Gastrocnemius medialis (tissue), 4 donors: ENCODE results near the gene MEX3A. TPM values are rescaled to one million over a fixed set of nuclear protein-coding genes. Genes with fewer than 3 reads are reported as not detected.

Experiments
- ATAC-seq, 2 donors: fragments of 150-250 bp; one replicate each; pipeline ENCODE4 v1.9.1; 2016
- DNase-seq, 2 donors: peaks; one replicate each; pipeline ENCODE4 v3.0.0-alpha.2; 2019
- H3K27ac ChIP-seq, 4 donors: fragments of 200-600 bp; sonication (generic); 1 replicate in 1 of 4; 2 replicates in 3 of 4; pipeline ENCODE4 v1.5.1; 2016 to 2018; ENCODE audit warnings: mild to moderate bottlenecking in 2 of 4, moderate library complexity in 1 of 4
- H3K27me3 ChIP-seq, 3 donors: fragments of 200-600 bp; sonication (generic) in 2 of 3; 1 replicate in 1 of 3; 2 replicates in 2 of 3; pipeline versions ENCODE4 v1.5.1 to v1.6.0; 2016 to 2019; ENCODE audit warnings: mild to moderate bottlenecking in 1 of 3, moderate library complexity in 1 of 3
- H3K36me3 ChIP-seq, 2 donors: fragments of 200-600 bp; sonication (generic) in 1 of 2; one replicate each; pipeline ENCODE4 v1.5.1; 2017 to 2018
- H3K4me1 ChIP-seq, 2 donors: fragments of 200-600 bp; sonication (generic) in 1 of 2; one replicate each; pipeline ENCODE4 v1.5.1; 2016 to 2017; ENCODE audit warnings: mild to moderate bottlenecking in 2 of 2
- H3K4me3 ChIP-seq, 4 donors: fragments of 200-600 bp; sonication (generic) in 3 of 4; 1 replicate in 1 of 4; 2 replicates in 3 of 4; pipeline ENCODE4 v1.5.1; 2016 to 2019; ENCODE audit warnings: mild to moderate bottlenecking in 2 of 4
- H3K9me3 ChIP-seq, 3 donors: fragments of 200-600 bp; sonication (generic) in 2 of 3; 1 replicate in 1 of 3; 2 replicates in 2 of 3; pipeline ENCODE4 v1.5.1; 2016 to 2019
- POLR2A ChIP-seq, 2 donors: fragments of 450-650 bp; IDR thresholded peaks; one replicate each; pipeline ENCODE4 v1.6.1; 2017; ENCODE audit warnings: antibody characterized with exemption in 2 of 2, mild to moderate bottlenecking in 2 of 2, moderate library complexity in 2 of 2
- in situ Hi-C, 4 donors: fragments of 200-750 bp; cut with MboI; loops; one replicate each; pipeline versions ENCODE4 v1.15.0 to v1.8.0; 2017; ENCODE audit warnings: low sequenced_read_pairs in 4 of 4
- intact Hi-C: fragments of 100-400 bp; cut with DNase I; formaldehyde crosslinking; loops from one replicate; pipeline ENCODE4 v1.15.1; 2023; ENCODE audit warnings: low total_unique reads
- total RNA-seq, 4 donors: library from RNA; depleted of rRNA; stranded (reverse); fragments of >200 nt; gene quantifications; one replicate each; pipeline versions ENCODE4 v1.1.0 to v1.2.3, GENCODE V29; 2016
- TF ChIP-seq, protein P1 (sequence below), 5 experiments: fragments of 450-650 bp in 3 of 5; fragments of 200-600 bp in 2 of 5; sonication (generic) in 2 of 5; IDR thresholded peaks in 4 of 5; conservative IDR thresholded peaks in 1 of 5; 1 replicate in 4 of 5; 2 replicates in 1 of 5; pipeline ENCODE4 v1.5.1; 2016 to 2019; ENCODE audit warnings: antibody characterized with exemption in 5 of 5, mild to moderate bottlenecking in 3 of 5, moderate library complexity in 3 of 5

Gene MEX3A
- total RNA-seq, 4 donors from 2014 or later: not detected

DNA sequence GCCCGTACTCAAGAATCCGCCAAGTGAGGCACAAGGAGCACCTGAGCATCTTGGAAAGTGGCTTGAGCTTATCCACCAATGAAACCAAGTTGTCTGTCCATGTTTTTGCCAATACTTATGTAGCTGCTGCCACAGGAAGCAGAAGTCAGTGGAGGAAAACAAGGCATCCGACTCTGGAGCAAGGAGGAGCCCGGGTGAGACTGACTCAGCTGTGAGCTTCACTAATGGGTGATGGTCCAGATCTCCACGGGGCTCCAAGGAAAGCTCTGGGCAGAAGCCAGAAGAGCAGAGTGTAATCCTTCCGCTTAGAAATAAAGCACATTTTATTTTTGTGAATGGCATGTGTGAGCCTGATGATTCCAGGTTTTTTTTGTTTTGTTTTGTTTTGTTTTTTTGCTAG is 49.3 kb downstream of the MEX3A start:
- intact Hi-C loops: no loop called here
- no peak for TF ChIP-seq POLR2A (IDR thresholded peaks at IDR 0.05)
- TF ChIP-seq, protein P1, sequence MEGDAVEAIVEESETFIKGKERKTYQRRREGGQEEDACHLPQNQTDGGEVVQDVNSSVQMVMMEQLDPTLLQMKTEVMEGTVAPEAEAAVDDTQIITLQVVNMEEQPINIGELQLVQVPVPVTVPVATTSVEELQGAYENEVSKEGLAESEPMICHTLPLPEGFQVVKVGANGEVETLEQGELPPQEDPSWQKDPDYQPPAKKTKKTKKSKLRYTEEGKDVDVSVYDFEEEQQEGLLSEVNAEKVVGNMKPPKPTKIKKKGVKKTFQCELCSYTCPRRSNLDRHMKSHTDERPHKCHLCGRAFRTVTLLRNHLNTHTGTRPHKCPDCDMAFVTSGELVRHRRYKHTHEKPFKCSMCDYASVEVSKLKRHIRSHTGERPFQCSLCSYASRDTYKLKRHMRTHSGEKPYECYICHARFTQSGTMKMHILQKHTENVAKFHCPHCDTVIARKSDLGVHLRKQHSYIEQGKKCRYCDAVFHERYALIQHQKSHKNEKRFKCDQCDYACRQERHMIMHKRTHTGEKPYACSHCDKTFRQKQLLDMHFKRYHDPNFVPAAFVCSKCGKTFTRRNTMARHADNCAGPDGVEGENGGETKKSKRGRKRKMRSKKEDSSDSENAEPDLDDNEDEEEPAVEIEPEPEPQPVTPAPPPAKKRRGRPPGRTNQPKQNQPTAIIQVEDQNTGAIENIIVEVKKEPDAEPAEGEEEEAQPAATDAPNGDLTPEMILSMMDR (IDR thresholded peaks at IDR 0.05 in 4 of 5, conservative IDR thresholded peaks at IDR 0.05 in 1 of 5): no peak

DNA sequence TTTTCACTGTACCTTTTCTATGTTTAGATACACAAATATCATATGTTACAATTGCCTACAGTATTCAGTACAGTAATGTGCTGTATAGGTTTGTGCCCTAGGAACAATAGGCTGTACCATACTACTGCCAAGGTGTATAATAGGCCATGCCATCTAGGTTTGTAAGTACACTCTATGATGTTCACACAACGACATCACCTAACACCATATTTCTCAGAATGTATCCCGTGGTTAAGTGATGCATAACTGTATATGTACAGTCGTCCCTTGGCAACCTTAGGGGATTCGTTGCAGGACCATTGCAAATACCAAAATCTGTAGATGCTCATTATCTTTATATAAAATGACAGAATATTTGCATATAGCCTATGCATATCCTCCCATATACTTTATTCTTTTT is 55.7 kb downstream of the MEX3A start:
- H3K36me3 ChIP-seq: no peaks in the 10 kb centered on the region
- H3K9me3 ChIP-seq: no peaks in the 10 kb centered on the region
- H3K27ac ChIP-seq: no peak overlapping the region
- no peak overlapping the region for H3K4me3 ChIP-seq
- ATAC-seq (no peak), DNase-seq (no peak)
- intact Hi-C loops (no loop called here), in situ Hi-C loops (no loop called here)
- no peaks in the 10 kb centered on the region for H3K4me1 ChIP-seq
- no peaks in the 10 kb centered on the region for H3K27me3 ChIP-seq
- TF ChIP-seq POLR2A (IDR thresholded peaks at IDR 0.05): no peak

More for the DNA sequence above, 49.3 kb downstream of the MEX3A start:
- Histone ChIP-seq H3K4me3 (no peak overlapping the region), H3K4me1 (no peaks in the 10 kb centered on the region), H3K27me3 (no peaks in the 10 kb centered on the region), H3K9me3 (no peaks in the 10 kb centered on the region), H3K27ac (no peak overlapping the region), H3K36me3 (peaks cover 0 to 14% of the 10 kb centered on the region in 2 donors)
- DNase-seq: no peak
- in situ Hi-C loops: no loop called here
- no peak for ATAC-seq

DNA sequence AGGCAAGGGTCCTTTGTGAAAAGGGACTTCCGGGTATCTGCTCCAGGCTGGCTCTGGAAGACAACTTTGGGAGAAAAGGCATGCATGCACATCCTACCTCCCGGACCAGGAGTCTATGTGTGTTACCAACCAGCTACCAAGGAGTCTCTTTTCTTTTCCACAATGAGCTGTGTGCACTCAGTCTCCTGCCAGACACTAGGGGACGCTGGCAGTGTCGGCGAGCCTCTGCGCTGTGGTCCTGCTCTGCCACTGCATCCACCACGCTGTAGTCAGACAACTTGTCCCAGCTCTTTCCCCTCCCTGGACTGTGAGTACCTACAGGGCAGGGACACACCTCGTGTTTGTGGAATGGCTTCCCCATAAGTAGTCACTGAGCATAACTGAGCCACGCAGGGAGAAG is 56.4 kb downstream of the MEX3A start:
- Histone ChIP-seq H3K4me1 (peaks cover 0 to 2% of the 10 kb centered on the region in 2 donors), H3K27ac (no peak overlapping the region), H3K27me3 (no peaks in the 10 kb centered on the region), H3K36me3 (no peaks in the 10 kb centered on the region), H3K4me3 (no peak overlapping the region), H3K9me3 (no peaks in the 10 kb centered on the region)
- in situ Hi-C loops: no loop called here
- intact Hi-C loops: no loop called here
- ATAC-seq (no peak), DNase-seq (no peak)
- TF ChIP-seq, protein P1 (IDR thresholded peaks at IDR 0.05 in 4 of 5, conservative IDR thresholded peaks at IDR 0.05 in 1 of 5): no peak
- no peak for TF ChIP-seq POLR2A (IDR thresholded peaks at IDR 0.05)

DNA sequence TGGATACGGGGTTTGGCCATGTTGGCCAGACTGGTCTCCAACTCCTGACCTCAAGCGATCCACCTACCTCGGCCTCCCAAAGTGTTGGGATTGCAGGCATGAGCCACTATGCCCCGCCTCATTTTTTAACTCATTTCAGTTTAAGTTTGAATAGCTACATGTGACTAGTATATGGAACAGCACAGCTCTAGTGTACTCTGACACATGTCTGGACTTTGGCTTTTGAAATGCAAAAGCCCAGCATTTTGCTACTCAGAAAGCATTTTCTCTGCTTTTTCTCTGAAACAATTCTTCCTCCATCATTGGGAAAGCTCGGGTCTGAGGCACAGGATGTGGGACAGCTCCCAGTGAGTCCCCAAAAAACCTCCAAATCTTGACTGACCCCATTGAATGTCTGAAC is 57.5 kb downstream of the MEX3A start:
- H3K36me3 ChIP-seq: no peaks in the 10 kb centered on the region
- TF ChIP-seq, protein P1 (IDR thresholded peaks at IDR 0.05 in 4 of 5, conservative IDR thresholded peaks at IDR 0.05 in 1 of 5): no peak
- TF ChIP-seq POLR2A (IDR thresholded peaks at IDR 0.05): no peak
- intact Hi-C loops: no loop called here
- H3K4me1 ChIP-seq: peaks cover 4 to 7% of the 10 kb centered on the region in 2 donors
- no peak for ATAC-seq
- no peak for DNase-seq
- no peaks in the 10 kb centered on the region for H3K27me3 ChIP-seq
- H3K27ac ChIP-seq: no peak overlapping the region
- in situ Hi-C loops: no loop called here
- H3K4me3 ChIP-seq: no peak overlapping the region
- no peaks in the 10 kb centered on the region for H3K9me3 ChIP-seq

Other genes with a start within 250 kb of the MEX3A start
- gene GON4L, start 225.3 kb downstream of the MEX3A start, total RNA-seq: 10 to 100 TPM; 17.2 to 36.1 (median 19.9) TPM
- 1 to 10 TPM; 2.4 to 5.3 (median 3.1) TPM for gene SYT11, start 222.9 kb downstream of the MEX3A start, total RNA-seq
- gene RIT1, start 171.1 kb downstream of the MEX3A start, total RNA-seq: 10 to 100 TPM in 3 of 4 donors, 1 to 10 TPM in 1; 9.6 to 16.8 (median 15.2) TPM
- gene KHDC4, start 148.1 kb downstream of the MEX3A start, total RNA-seq: 10 to 100 TPM; 18.2 to 46.3 (median 26.3) TPM
- gene RXFP4, start 140.8 kb downstream of the MEX3A start, total RNA-seq: not detected
- 10 to 100 TPM; 13.6 to 27.3 (median 26.4) TPM for gene ARHGEF2, start 103.9 kb downstream of the MEX3A start, total RNA-seq
- gene SSR2, start 61.5 kb downstream of the MEX3A start, total RNA-seq: 100 to 1,000 TPM in 2 of 4 donors, 10 to 100 TPM in 2; 70.6 to 118 (median 108) TPM
- gene UBQLN4, start 28.7 kb downstream of the MEX3A start, total RNA-seq: 10 to 100 TPM; 42.3 to 60.1 (median 46.0) TPM
- 10 to 100 TPM; 51.5 to 82.7 (median 72.6) TPM for gene LAMTOR2, start 27.7 kb downstream of the MEX3A start, total RNA-seq
- gene RAB25, start 21.3 kb downstream of the MEX3A start, total RNA-seq: 1 to 10 TPM in 1 of 4 donors, not detected in 3; 1.2 TPM
- 100 to 1,000 TPM; 143 to 244 (median 220) TPM for gene LMNA, start 32.2 kb upstream of the MEX3A start, total RNA-seq
- gene SEMA4A, start 71.1 kb upstream of the MEX3A start, total RNA-seq: 1 to 10 TPM in 2 of 4 donors, under 1 TPM in 2; 0.29 to 2.4 (median 1.2) TPM
- gene SLC25A44, start 111.6 kb upstream of the MEX3A start, total RNA-seq: 10 to 100 TPM in 3 of 4 donors, 1 to 10 TPM in 1; 9.2 to 19.5 (median 18.5) TPM
- gene PMF1, start 130.5 kb upstream of the MEX3A start, total RNA-seq: 100 to 1,000 TPM in 2 of 4 donors, 10 to 100 TPM in 2; 73.3 to 119 (median 89.9) TPM
- not detected for gene BGLAP, start 159.7 kb upstream of the MEX3A start, total RNA-seq
- gene PAQR6, start 165.6 kb upstream of the MEX3A start, total RNA-seq: under 1 TPM in 2 of 4 donors, not detected in 2; 0.16 to 0.46 TPM
- 10 to 100 TPM; 47.4 to 83.1 (median 62.7) TPM for gene SMG5, start 200.4 kb upstream of the MEX3A start, total RNA-seq
- gene TMEM79, start 201.9 kb upstream of the MEX3A start, total RNA-seq: 1 to 10 TPM in 1 of 4 donors, under 1 TPM in 3; 0.20 to 1.5 (median 0.68) TPM
- 10 to 100 TPM; 10.1 to 16.5 (median 13.6) TPM for gene GLMP, start 213.2 kb upstream of the MEX3A start, total RNA-seq
- not detected for gene VHLL, start 216.8 kb upstream of the MEX3A start, total RNA-seq